ENCODE data around the gene ATG9B. TPM values are rescaled to one million over a fixed set of nuclear protein-coding genes. Genes with fewer than 3 reads are reported as not detected.

Gene ATG9B
- total and polyA plus RNA-seq, 9 of the 15 experiments (the other 6 are each of a cell fraction or from before 2014, with no cell fraction given), result 0.29 to 8.0 (median 2.1) TPM

DNA sequence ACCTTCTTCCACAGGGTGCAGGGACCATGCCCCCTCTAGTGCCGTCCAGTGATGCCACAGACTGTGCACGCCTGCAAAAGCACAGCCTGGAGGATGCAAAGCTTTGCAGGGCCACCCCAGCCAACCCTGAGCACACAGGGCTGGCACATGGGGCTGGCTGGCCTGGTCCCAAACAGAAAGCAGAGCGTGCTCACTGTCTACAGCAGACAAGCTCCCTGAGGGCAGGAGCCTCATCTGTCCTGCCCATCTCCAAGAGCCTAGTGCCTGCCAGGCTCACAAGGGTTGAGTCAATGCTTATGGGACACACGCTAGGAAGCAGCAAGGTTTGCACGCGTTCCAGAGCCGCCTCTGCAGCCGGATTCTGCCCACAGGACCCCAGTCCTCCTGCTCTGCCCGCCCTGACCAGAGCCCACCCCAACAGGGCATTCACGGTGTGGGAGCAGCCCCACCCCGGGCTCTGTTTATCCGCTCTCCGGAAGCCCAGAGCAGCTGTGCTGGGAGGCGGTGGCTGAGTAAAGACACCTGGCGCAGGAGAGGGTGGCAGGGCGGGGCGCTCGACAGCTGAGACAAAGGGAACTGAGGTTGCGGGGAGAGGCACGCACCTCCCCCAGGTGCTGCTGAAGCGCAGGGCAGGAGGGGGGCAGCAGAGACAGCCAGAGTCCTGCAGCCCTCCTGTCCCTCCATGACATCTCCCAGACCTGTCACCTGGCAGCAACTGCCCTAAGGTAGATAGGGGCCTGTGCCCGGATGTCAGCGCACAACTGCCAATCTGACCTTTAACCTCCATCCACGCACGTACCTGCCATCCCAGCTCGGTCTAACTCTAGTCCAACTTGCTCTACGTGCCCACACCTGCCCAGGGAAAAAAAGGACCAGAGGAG is 50.5 kb downstream of the ATG9B start (continued):
- TF ChIP-seq, protein P1, sequence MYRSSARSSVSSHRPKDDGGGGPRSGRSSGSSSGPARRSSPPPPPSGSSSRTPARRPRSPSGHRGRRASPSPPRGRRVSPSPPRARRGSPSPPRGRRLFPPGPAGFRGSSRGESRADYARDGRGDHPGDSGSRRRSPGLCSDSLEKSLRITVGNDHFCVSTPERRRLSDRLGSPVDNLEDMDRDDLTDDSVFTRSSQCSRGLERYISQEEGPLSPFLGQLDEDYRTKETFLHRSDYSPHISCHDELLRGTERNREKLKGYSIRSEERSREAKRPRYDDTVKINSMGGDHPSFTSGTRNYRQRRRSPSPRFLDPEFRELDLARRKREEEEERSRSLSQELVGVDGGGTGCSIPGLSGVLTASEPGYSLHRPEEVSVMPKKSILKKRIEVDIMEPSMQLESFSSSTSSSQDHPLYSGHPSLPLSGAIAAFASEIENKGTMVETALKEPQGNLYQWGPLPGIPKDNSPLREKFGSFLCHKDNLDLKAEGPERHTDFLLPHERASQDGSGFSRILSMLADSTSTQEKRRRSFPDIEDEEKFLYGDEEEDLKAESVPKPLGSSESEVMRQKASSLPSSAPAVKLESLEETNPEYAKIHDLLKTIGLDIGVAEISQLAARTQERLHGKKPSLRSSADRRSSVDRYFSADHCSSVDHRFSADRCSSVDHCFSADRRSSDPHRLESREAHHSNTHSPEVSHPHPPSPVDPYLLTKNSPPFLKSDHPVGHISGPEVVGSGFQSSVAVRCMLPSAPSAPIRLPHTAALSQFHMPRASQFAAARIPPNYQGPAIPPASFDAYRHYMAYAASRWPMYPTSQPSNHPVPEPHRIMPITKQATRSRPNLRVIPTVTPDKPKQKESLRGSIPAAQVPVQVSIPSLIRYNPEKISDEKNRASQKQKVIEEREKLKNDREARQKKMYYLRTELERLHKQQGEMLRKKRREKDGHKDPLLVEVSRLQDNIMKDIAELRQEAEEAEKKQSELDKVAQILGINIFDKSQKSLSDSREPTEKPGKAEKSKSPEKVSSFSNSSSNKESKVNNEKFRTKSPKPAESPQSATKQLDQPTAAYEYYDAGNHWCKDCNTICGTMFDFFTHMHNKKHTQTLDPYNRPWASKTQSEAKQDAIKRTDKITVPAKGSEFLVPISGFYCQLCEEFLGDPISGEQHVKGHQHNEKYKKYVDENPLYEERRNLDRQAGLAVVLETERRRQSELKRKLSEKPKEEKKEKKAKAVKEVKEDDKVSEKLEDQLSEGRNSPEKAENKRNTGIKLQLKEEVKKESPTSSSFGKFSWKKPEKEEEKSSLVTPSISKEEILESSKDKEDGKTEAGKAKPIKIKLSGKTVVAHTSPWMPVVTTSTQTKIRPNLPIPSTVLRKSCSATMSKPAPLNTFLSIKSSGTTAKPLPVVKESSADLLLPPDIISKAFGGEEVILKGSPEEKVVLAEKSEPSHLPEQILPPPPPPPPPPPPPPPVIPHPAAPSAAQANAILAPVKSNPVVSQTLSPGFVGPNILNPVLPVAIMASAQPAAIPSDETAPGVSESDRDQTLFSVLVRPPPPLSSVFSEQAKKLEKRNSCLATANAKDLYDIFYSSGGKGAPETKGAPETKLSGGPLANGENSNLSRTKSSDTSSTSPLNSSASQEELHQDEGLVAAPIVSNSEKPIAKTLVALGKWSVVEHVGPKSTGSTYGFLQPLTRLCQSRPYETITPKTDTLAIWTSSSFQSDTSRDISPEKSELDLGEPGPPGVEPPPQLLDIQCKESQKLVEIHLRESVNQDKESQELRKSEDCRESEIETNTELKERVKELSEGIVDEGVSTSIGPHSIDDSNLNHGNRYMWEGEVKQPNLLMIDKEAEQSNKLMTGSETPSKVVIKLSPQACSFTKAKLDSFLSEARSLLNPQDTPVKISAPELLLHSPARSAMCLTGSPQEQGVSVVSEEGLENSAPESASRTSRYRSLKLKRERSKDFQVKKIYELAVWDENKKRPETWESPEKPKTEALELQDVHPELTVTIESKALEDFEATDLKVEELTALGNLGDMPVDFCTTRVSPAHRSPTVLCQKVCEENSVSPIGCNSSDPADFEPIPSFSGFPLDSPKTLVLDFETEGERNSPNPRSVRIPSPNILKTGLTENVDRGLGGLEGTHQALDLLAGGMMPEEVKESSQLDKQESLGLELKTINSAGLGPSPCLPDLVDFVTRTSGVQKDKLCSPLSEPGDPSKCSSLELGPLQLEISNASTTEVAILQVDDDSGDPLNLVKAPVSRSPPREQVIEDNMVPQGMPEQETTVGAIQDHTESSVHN (IDR thresholded peaks at IDR 0.05; ENCODE audit: borderline replicate concordance in 1 of 2, low read depth in 1 of 2), result no peak
- TF ChIP-seq, protein P2, sequence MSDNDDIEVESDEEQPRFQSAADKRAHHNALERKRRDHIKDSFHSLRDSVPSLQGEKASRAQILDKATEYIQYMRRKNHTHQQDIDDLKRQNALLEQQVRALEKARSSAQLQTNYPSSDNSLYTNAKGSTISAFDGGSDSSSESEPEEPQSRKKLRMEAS (CRISPR knock-in tag; IDR thresholded peaks at IDR 0.05), result no peak
- TF ChIP-seq GTF2A2 (tag; IDR thresholded peaks at IDR 0.05), result no peak
- TF ChIP-seq NFRKB (IDR thresholded peaks at IDR 0.05; ENCODE audit: low read depth), result no peak
- no peak for TF ChIP-seq HNRNPUL1 (IDR thresholded peaks at IDR 0.05; ENCODE audit: low read length)
- TF ChIP-seq, protein P3, sequence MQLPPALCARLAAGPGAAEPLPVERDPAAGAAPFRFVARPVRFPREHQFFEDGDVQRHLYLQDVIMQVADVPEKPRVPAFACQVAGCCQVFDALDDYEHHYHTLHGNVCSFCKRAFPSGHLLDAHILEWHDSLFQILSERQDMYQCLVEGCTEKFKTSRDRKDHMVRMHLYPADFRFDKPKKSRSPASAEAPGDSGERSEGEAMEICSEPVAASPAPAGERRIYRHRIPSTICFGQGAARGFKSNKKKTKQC (CRISPR knock-in tag; IDR thresholded peaks at IDR 0.05), result 0 out of 2 replicates have a peak, but pooled peaks have one; percentile 15
- TF ChIP-seq HDAC2 (IDR thresholded peaks at IDR 0.05), result no peak
- no peak for TF ChIP-seq TRIM24 (IDR thresholded peaks at IDR 0.05)
- no peak for TF ChIP-seq NR2C2 (CRISPR knock-in tag; IDR thresholded peaks at IDR 0.05)
- no peak for TF ChIP-seq NR2C2 (tag; IDR thresholded peaks at IDR 0.05)
- no peak for TF ChIP-seq PHF8 (IDR thresholded peaks at IDR 0.05; ENCODE audit: borderline replicate concordance, low read length)
- TF ChIP-seq POU5F1 (IDR thresholded peaks at IDR 0.05; ENCODE audit: borderline replicate concordance, low read depth, low read length, partially characterized antibody), result no peak
- no peak for TF ChIP-seq RFX1 (IDR thresholded peaks at IDR 0.05)
- no peak for TF ChIP-seq SIN3B (IDR thresholded peaks at IDR 0.05; ENCODE audit: low read depth)
- TF ChIP-seq RBM39 (optimal IDR thresholded peaks at IDR 0.05; ENCODE audit: low read depth, low read length), result no peak
- no peak for TF ChIP-seq CC2D1A (IDR thresholded peaks at IDR 0.05)
- TF ChIP-seq NR1H2 (CRISPR knock-in tag; IDR thresholded peaks at IDR 0.05), result no peak
- no peak for TF ChIP-seq HDAC8 (tag; IDR thresholded peaks at IDR 0.05)
- TF ChIP-seq TAF1 (IDR thresholded peaks at IDR 0.05; ENCODE audit: control insufficient read depth, extremely low read depth, insufficient read depth, low read length, severe bottlenecking), result no peak
- TF ChIP-seq ZNF12 (CRISPR knock-in tag; IDR thresholded peaks at IDR 0.05), result no peak
